OCI-LY3 (cell line): ENCODE data around the gene CEMIP.

Experiments used
- H2AFZ ChIP-seq: fragments of 200-600, 300-600 bp; shearing (Covaris generic); 2 replicates; pipeline ENCODE4 v1.6.0; 2014; ENCODE audit warnings: antibody characterized with exemption, low read depth, low read length
- H3K27ac ChIP-seq: fragments of 200-600, 300-600 bp; sonication (generic); 2 replicates; pipeline ENCODE4 v1.5.1; 2014; ENCODE audit warnings: mild to moderate bottlenecking, low read length, moderate library complexity, mixed read lengths
- H3K27me3 ChIP-seq: fragments of 200-600, 300-600 bp; sonication (generic); 2 replicates; pipeline ENCODE4 v1.6.1; 2014; ENCODE audit warnings: low read depth, low read length, mixed read lengths
- H3K36me3 ChIP-seq: fragments of 200-600, 300-600 bp; sonication (generic); replicated peaks from 2 replicates; pipeline ENCODE3; 2014; ENCODE audit warnings: low read depth, low read length, mixed read lengths
- H3K4me1 ChIP-seq: fragments of 300-600, 200-600 bp; sonication (generic); 2 replicates; pipeline ENCODE4 v1.6.1; 2014; ENCODE audit warnings: low read length, mixed read lengths
- H3K4me2 ChIP-seq: fragments of 200-600, 300-600 bp; sonication (generic); 2 replicates; pipeline ENCODE4 v1.6.1; 2014; ENCODE audit warnings: low read length, mixed read lengths
- H3K4me3 ChIP-seq: fragments of 300-600, 200-600 bp; sonication (generic); 2 replicates; pipeline ENCODE4 v1.5.1; 2014; ENCODE audit warnings: antibody characterized with exemption, mild to moderate bottlenecking, low read length, moderate library complexity
- H3K79me2 ChIP-seq: fragments of 300-600, 200-600 bp; shearing (Covaris generic); 2 replicates; pipeline ENCODE4 v1.6.1; 2014; ENCODE audit warnings: mild to moderate bottlenecking, low read length, mixed read lengths
- H3K9ac ChIP-seq: fragments of 300-600, 200-600 bp; shearing (Covaris generic); 2 replicates; pipeline ENCODE4 v1.6.0; 2014; ENCODE audit warnings: mild to moderate bottlenecking, low read length, moderate library complexity
- H3K9me3 ChIP-seq: fragments of 200-600, 300-600 bp; shearing (Covaris generic); 2 replicates; pipeline ENCODE4 v1.6.1; 2014; ENCODE audit warnings: low read length, mixed read lengths; ENCODE audit not compliant: insufficient read depth
- H4K20me1 ChIP-seq: fragments of 200-600, 300-600 bp; sonication (generic); 2 replicates; pipeline ENCODE4 v1.6.1; 2016; ENCODE audit warnings: low read length, mixed read lengths; ENCODE audit not compliant: insufficient read depth
- CTCF ChIP-seq: fragments of 200-600, 300-600 bp; sonication (generic); IDR thresholded peaks from 2 replicates; pipeline ENCODE4 v1.5.1; 2014; ENCODE audit warnings: antibody characterized with exemption, low read length, low read depth
- EZH2phosphoT487 ChIP-seq: fragments of 200-600 bp; shearing (Covaris generic); IDR thresholded peaks from 2 replicates; pipeline ENCODE4 v1.6.1; 2018; ENCODE audit warnings: antibody characterized with exemption, mixed run types, low read depth

The CEMIP gene

GRCh38 chr15:80913541-80913940, 134.4 kb downstream of the CEMIP start:
- TF ChIP-seq EZH2phosphoT487 (no peak), CTCF (no peak)
- Histone ChIP-seq H3K36me3 (no peaks in the 10 kb centered on the region), H3K4me3 (no peak overlapping the region), H3K27me3 (no peaks in the 10 kb centered on the region), H4K20me1 (no peaks in the 10 kb centered on the region), H3K4me1 (no peaks in the 10 kb centered on the region), H3K79me2 (no peaks in the 10 kb centered on the region), H3K27ac (no peak overlapping the region), H3K9me3 (no peaks in the 10 kb centered on the region), H3K9ac (no peak overlapping the region), H3K4me2 (no peak overlapping the region), H2AFZ (no peak overlapping the region)

- no peaks in the 10 kb centered on the region for H4K20me1 ChIP-seq
- no peak overlapping the region for H3K4me3 ChIP-seq
- no peak overlapping the region for H3K4me2 ChIP-seq
- H3K27ac ChIP-seq = no peak overlapping the region
- H3K27me3 ChIP-seq = no peaks in the 10 kb centered on the region
- no peak overlapping the region for H3K9ac ChIP-seq
- no peak for TF ChIP-seq CTCF
- no peak for TF ChIP-seq EZH2phosphoT487
- no peak overlapping the region for H2AFZ ChIP-seq
- no peaks in the 10 kb centered on the region for H3K9me3 ChIP-seq
- H3K36me3 ChIP-seq = no peaks in the 10 kb centered on the region
- H3K79me2 ChIP-seq = no peaks in the 10 kb centered on the region
- H3K4me1 ChIP-seq = no peaks in the 10 kb centered on the region
Measured at GRCh38 chr15:80915472-80915871, 136.3 kb downstream of the CEMIP start.

DNA sequence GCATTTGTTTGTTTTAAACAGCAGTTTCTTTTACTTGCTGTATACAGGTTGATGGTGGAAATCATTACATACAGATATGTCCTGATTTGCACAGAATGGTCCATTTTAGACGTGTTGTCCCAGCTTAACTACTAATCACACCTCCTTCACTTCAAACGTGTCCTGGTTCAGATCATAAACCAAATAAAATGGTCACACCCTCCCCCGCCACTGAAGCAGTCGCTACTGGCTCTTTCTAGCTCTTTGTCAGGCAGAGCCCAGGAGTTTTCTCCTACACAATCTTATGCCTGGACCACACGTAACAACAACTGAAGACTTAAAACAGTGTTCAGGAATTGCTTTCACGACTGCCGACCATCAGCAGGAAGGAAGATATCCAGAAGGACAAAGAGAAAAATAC, 136.9 kb downstream of the CEMIP start:
- Histone ChIP-seq H3K27me3 (no peaks in the 10 kb centered on the region), H2AFZ (no peak overlapping the region), H3K9me3 (no peaks in the 10 kb centered on the region), H3K9ac (no peak overlapping the region), H4K20me1 (no peaks in the 10 kb centered on the region), H3K27ac (no peak overlapping the region), H3K79me2 (no peaks in the 10 kb centered on the region), H3K4me2 (no peak overlapping the region), H3K36me3 (no peaks in the 10 kb centered on the region), H3K4me3 (no peak overlapping the region), H3K4me1 (no peaks in the 10 kb centered on the region)
- TF ChIP-seq CTCF = no peak
- TF ChIP-seq EZH2phosphoT487 = no peak

- H3K27me3 ChIP-seq = no peaks in the 10 kb centered on the region
- H3K9me3 ChIP-seq = no peaks in the 10 kb centered on the region
- no peak overlapping the region for H3K4me2 ChIP-seq
- no peaks in the 10 kb centered on the region for H3K4me1 ChIP-seq
- H3K36me3 ChIP-seq = no peaks in the 10 kb centered on the region
- no peaks in the 10 kb centered on the region for H4K20me1 ChIP-seq
- TF ChIP-seq CTCF (no peak), EZH2phosphoT487 (no peak)
- H3K4me3 ChIP-seq = no peak overlapping the region
- no peak overlapping the region for H2AFZ ChIP-seq
- H3K9ac ChIP-seq = no peak overlapping the region
- no peak overlapping the region for H3K27ac ChIP-seq
- H3K79me2 ChIP-seq = no peaks in the 10 kb centered on the region
Measured at GRCh38 chr15:80918196-80918783, 139.1 kb downstream of the CEMIP start.
